WTC11 (cell line): ENCODE data around the gene CPSF7.

Source experiments
- ARID4B ChIP-seq: sonication (generic); formaldehyde crosslinking; IDR thresholded peaks from 2 replicates; pipeline ENCODE4 v1.8.0; 2023; ENCODE audit warnings: missing genetic modification reagents, mild to moderate bottlenecking, borderline replicate concordance
- ATF1 ChIP-seq: sonication (generic); formaldehyde crosslinking; IDR thresholded peaks from 2 replicates; pipeline ENCODE4 v1.8.1; 2023; ENCODE audit warnings: mild to moderate bottlenecking, moderate library complexity, missing genetic modification reagents
- CTCF ChIP-seq: fragments of 200-600 bp; IDR thresholded peaks from 2 replicates; pipeline ENCODE4 v1.8.0; 2022; ENCODE audit warnings: antibody characterized with exemption
- ETV6 ChIP-seq: sonication (generic); formaldehyde crosslinking; IDR thresholded peaks from 2 replicates; pipeline ENCODE4 v1.8.1; 2022; ENCODE audit warnings: mild to moderate bottlenecking, missing genetic modification reagents
- FOXJ3 ChIP-seq: sonication (generic); formaldehyde crosslinking; IDR thresholded peaks from 2 replicates; pipeline ENCODE4 v1.9.0; 2021; ENCODE audit warnings: missing genetic modification reagents, mild to moderate bottlenecking, borderline replicate concordance
- GTF2I ChIP-seq: fragments of 250-450 bp; sonication (Bioruptor Pico); conservative IDR thresholded peaks from 2 replicates; pipeline ENCODE4 v1.4.0; 2021; ENCODE audit warnings: mild to moderate bottlenecking
- JUN ChIP-seq: sonication (generic); formaldehyde crosslinking; IDR thresholded peaks from 2 replicates; pipeline ENCODE4 v1.8.0; 2023; ENCODE audit warnings: mild to moderate bottlenecking, missing genetic modification reagents
- KAT7 ChIP-seq: sonication (generic); formaldehyde crosslinking; IDR thresholded peaks from 2 replicates; pipeline ENCODE4 v1.8.1; 2023; ENCODE audit warnings: missing genetic modification reagents, mild to moderate bottlenecking, borderline replicate concordance
- MAX ChIP-seq: sonication (generic); formaldehyde crosslinking; IDR thresholded peaks from 2 replicates; pipeline ENCODE4 v1.8.0; 2022; ENCODE audit warnings: mild to moderate bottlenecking, missing genetic modification reagents
- NFATC4 ChIP-seq: fragments of 250-450 bp; sonication (Bioruptor Pico); IDR thresholded peaks from 2 replicates; pipeline ENCODE4 v1.9.0; 2021; ENCODE audit warnings: mild to moderate bottlenecking
- NFYB ChIP-seq: sonication (generic); formaldehyde crosslinking; conservative IDR thresholded peaks from 2 replicates; pipeline ENCODE4 v1.8.0; 2022; ENCODE audit warnings: low read depth, missing genetic modification reagents
- SP1 ChIP-seq: sonication (generic); formaldehyde crosslinking; conservative IDR thresholded peaks from 2 replicates; pipeline ENCODE4 v1.8.1; 2022; ENCODE audit warnings: missing genetic modification reagents
- TCF7 ChIP-seq: sonication (generic); formaldehyde crosslinking; IDR thresholded peaks from 2 replicates; pipeline ENCODE4 v1.8.0; 2022; ENCODE audit warnings: mild to moderate bottlenecking, low read depth, missing genetic modification reagents, moderate library complexity

GRCh38 chr11:61411589-61411988 lies 18.2 kb downstream of the CPSF7 start:
- no peak for TF ChIP-seq FOXJ3
- no peak for TF ChIP-seq NFATC4 (CRISPR knock-in tag)
- no peak for TF ChIP-seq CTCF
- TF ChIP-seq MAX, result no peak
- no peak for TF ChIP-seq KAT7 (CRISPR knock-in tag)
- TF ChIP-seq SP1 (CRISPR knock-in tag), result no peak
- TF ChIP-seq GTF2I (CRISPR knock-in tag), result no peak
- TF ChIP-seq JUN, result no peak
- TF ChIP-seq NFYB (CRISPR knock-in tag), result no peak
- no peak for TF ChIP-seq ARID4B
- TF ChIP-seq ATF1, result no peak
- TF ChIP-seq ETV6 (CRISPR knock-in tag), result no peak
- TF ChIP-seq TCF7 (CRISPR knock-in tag), result no peak
